ENCODE measurements around the gene DLG2. TPM values are rescaled to one million over a fixed set of nuclear protein-coding genes. Genes with fewer than 3 reads are reported as not detected.

Gene DLG2
- total and polyA plus RNA-seq, 3 experiments from 2014 or later = 0.81 to 1.5 (median 1.3) TPM

DNA sequence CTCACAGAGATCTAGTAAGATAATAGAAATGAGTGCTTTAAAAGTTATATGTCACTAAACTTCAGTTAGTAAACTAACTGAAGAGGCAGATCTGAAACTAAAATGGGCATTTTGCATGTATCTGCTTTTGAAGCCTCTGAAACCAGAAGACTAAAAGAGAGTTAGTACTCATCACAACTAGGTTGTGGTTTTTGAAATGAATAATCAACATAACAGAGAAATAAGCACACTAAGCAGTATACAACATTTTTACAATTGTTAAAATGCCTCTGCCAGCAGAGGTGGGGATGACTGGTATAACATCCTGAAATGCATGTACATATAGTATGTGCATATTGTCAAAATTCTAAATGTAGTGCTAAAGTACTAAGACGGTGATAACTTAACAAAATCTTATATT is 564.5 kb downstream of the DLG2 start:
- Mint-ChIP-seq H3K4me1 (no peaks in the 10 kb centered on the region), H3K27me3 (no peaks in the 10 kb centered on the region), H3K9me3 (peaks cover 7 to 27% (median 13%) of the 10 kb centered on the region in 5 donors), H3K27ac (no peak overlapping the region), H3K36me3 (no peaks in the 10 kb centered on the region), H3K4me3 (no peak overlapping the region)
- no peaks in the 10 kb centered on the region for H3K9me3 ChIP-seq (ENCODE audit: low read length)
- H3K27me3 ChIP-seq (ENCODE audit: insufficient read depth, low read length, poor library complexity, severe bottlenecking) = no peaks in the 10 kb centered on the region
- ChIA-PET POLR2A (no interaction called here), CTCF (no interaction called here)
- no peak overlapping the region for H3K4me3 ChIP-seq (ENCODE audit: low read length)
- H3K4me1 ChIP-seq (ENCODE audit: insufficient read depth, low read length) = no peaks in the 10 kb centered on the region
- DNase-seq = no peak
- H3K27ac ChIP-seq (ENCODE audit: low read depth, low read length) = no peak overlapping the region
- H3K36me3 ChIP-seq (ENCODE audit: insufficient read depth, low read length) = no peaks in the 10 kb centered on the region

DNA sequence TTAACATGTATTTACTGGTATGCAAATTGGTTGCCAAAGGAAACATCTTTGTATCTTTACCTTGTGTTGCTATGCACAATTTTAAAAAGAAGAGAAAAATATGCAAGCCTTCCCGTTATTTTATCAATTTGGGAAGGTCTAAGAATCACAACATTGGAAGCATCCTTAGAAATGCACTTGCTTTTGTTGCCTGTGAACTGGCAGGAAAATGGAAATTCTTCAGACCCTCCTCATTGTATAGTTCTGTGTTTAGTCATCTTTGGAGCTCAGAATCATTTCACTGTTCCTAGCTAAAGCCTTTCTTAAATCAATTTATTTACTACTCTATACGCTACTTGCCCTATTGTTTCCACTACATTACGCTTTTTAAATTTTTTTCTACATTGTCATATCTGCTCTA is 574.5 kb downstream of the DLG2 start:
- H3K4me1 ChIP-seq (ENCODE audit: insufficient read depth, low read length) = no peaks in the 10 kb centered on the region
- ChIA-PET CTCF (no interaction called here), POLR2A (no interaction called here)
- no peaks in the 10 kb centered on the region for H3K36me3 Mint-ChIP-seq
- H3K4me3 Mint-ChIP-seq = no peak overlapping the region
- no peak overlapping the region for H3K4me3 ChIP-seq (ENCODE audit: low read length)
- peaks cover 16 to 52% (median 22%) of the 10 kb centered on the region in 5 donors for H3K9me3 Mint-ChIP-seq
- H3K36me3 ChIP-seq (ENCODE audit: insufficient read depth, low read length) = no peaks in the 10 kb centered on the region
- no peak for DNase-seq
- no peaks in the 10 kb centered on the region for H3K27me3 ChIP-seq (ENCODE audit: insufficient read depth, low read length, poor library complexity, severe bottlenecking)
- H3K9me3 ChIP-seq (ENCODE audit: low read length) = no peaks in the 10 kb centered on the region
- H3K27ac Mint-ChIP-seq = no peak overlapping the region
- H3K4me1 Mint-ChIP-seq = no peaks in the 10 kb centered on the region
- H3K27ac ChIP-seq (ENCODE audit: low read depth, low read length) = no peak overlapping the region
- H3K27me3 Mint-ChIP-seq = no peaks in the 10 kb centered on the region

DNA sequence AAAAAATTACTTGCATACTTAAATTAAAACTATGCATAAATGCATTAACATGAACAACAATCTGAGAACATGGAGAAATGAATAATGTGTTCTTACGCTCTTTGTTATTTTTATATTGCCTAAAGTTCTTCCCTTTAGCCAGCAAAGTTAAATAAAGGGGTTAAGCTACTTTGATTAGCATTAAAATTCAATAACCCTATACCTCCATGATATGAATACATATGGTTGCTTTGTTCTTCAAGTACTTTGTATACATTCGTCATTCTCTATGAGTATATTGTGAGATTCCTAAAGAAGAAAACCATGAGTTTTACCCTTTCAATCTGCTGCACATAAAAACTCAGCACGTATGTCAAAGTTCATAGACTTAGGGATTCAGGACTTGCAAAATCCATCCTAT is 578.3 kb downstream of the DLG2 start:
- CTCF ChIA-PET = no interaction called here
- Histone ChIP-seq H3K4me3 (ENCODE audit: low read length) (no peak overlapping the region), H3K4me1 (ENCODE audit: insufficient read depth, low read length) (no peaks in the 10 kb centered on the region), H3K27ac (ENCODE audit: low read depth, low read length) (no peak overlapping the region), H3K36me3 (ENCODE audit: insufficient read depth, low read length) (no peaks in the 10 kb centered on the region), H3K27me3 (ENCODE audit: insufficient read depth, low read length, poor library complexity, severe bottlenecking) (no peaks in the 10 kb centered on the region), H3K9me3 (ENCODE audit: low read length) (no peaks in the 10 kb centered on the region)
- DNase-seq = no peak
- no peaks in the 10 kb centered on the region for H3K27me3 Mint-ChIP-seq
- POLR2A ChIA-PET = no interaction called here
- H3K9me3 Mint-ChIP-seq = peaks cover 14 to 57% (median 16%) of the 10 kb centered on the region in 5 donors
- no peaks in the 10 kb centered on the region for H3K4me1 Mint-ChIP-seq
- no peak overlapping the region for H3K27ac Mint-ChIP-seq
- no peaks in the 10 kb centered on the region for H3K36me3 Mint-ChIP-seq
- H3K4me3 Mint-ChIP-seq = no peak overlapping the region

DNA sequence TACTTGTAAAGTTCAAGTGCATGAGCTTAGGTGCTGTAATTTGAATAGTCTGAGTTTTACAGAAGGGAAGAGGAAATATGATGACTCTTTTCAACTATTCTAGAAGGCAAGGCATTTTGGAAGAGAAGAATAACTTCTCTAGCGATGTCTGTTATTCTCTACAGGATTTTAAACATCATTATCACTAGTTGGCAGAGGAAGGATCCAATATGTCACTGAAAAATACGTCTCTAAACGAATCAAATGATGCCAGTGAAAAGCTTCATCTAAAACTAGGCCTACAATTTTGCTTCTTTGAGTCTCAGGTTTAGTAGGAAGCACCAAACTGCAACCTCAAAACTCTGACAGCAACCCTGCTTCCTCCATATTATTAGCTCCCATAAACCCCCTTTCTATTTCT is 581.4 kb downstream of the DLG2 start:
- no peaks in the 10 kb centered on the region for H3K27me3 ChIP-seq (ENCODE audit: insufficient read depth, low read length, poor library complexity, severe bottlenecking)

GRCh38 chr11:85044911-85045310 is 582.2 kb downstream of the DLG2 start:
- Mint-ChIP-seq H3K9me3 (peaks cover 9 to 36% (median 15%) of the 10 kb centered on the region in 5 donors), H3K27me3 (no peaks in the 10 kb centered on the region), H3K4me1 (no peaks in the 10 kb centered on the region), H3K4me3 (no peak overlapping the region), H3K36me3 (no peaks in the 10 kb centered on the region), H3K27ac (no peak overlapping the region)
- Histone ChIP-seq H3K4me3 (ENCODE audit: low read length) (no peak overlapping the region), H3K27ac (ENCODE audit: low read depth, low read length) (no peak overlapping the region), H3K9me3 (ENCODE audit: low read length) (no peaks in the 10 kb centered on the region), H3K4me1 (ENCODE audit: insufficient read depth, low read length) (no peaks in the 10 kb centered on the region), H3K36me3 (ENCODE audit: insufficient read depth, low read length) (no peaks in the 10 kb centered on the region), H3K27me3 (ENCODE audit: insufficient read depth, low read length, poor library complexity, severe bottlenecking) (no peaks in the 10 kb centered on the region)
- CTCF ChIA-PET = no interaction called here
- no peak for DNase-seq
- POLR2A ChIA-PET = no interaction called here

More for the DNA sequence above, 581.4 kb downstream of the DLG2 start:
- no peak overlapping the region for H3K27ac ChIP-seq (ENCODE audit: low read depth, low read length)
- no peak overlapping the region for H3K27ac Mint-ChIP-seq
- no peak overlapping the region for H3K4me3 Mint-ChIP-seq
- H3K36me3 Mint-ChIP-seq = no peaks in the 10 kb centered on the region
- no peaks in the 10 kb centered on the region for H3K4me1 ChIP-seq (ENCODE audit: insufficient read depth, low read length)
- no peaks in the 10 kb centered on the region for H3K36me3 ChIP-seq (ENCODE audit: insufficient read depth, low read length)
- H3K27me3 Mint-ChIP-seq = no peaks in the 10 kb centered on the region
- no peak overlapping the region for H3K4me3 ChIP-seq (ENCODE audit: low read length)
- H3K9me3 ChIP-seq (ENCODE audit: low read length) = no peaks in the 10 kb centered on the region
- POLR2A ChIA-PET = no interaction called here
- H3K9me3 Mint-ChIP-seq = peaks cover 8 to 40% (median 19%) of the 10 kb centered on the region in 5 donors
- CTCF ChIA-PET = no interaction called here
- no peaks in the 10 kb centered on the region for H3K4me1 Mint-ChIP-seq
- DNase-seq = no peak

- no peaks in the 10 kb centered on the region for H3K36me3 Mint-ChIP-seq
- no peak overlapping the region for H3K27ac Mint-ChIP-seq
- ChIA-PET CTCF (no interaction called here), POLR2A (no interaction called here)
- H3K27ac ChIP-seq (ENCODE audit: low read depth, low read length) = no peak overlapping the region
- H3K9me3 Mint-ChIP-seq = peaks cover 18 to 54% (median 21%) of the 10 kb centered on the region in 5 donors
- no peaks in the 10 kb centered on the region for H3K4me1 ChIP-seq (ENCODE audit: insufficient read depth, low read length)
- H3K36me3 ChIP-seq (ENCODE audit: insufficient read depth, low read length) = no peaks in the 10 kb centered on the region
- H3K27me3 ChIP-seq (ENCODE audit: insufficient read depth, low read length, poor library complexity, severe bottlenecking) = no peaks in the 10 kb centered on the region
- no peaks in the 10 kb centered on the region for H3K9me3 ChIP-seq (ENCODE audit: low read length)
- DNase-seq = no peak
- H3K4me3 Mint-ChIP-seq = no peak overlapping the region
- no peak overlapping the region for H3K4me3 ChIP-seq (ENCODE audit: low read length)
- H3K4me1 Mint-ChIP-seq = no peaks in the 10 kb centered on the region
- H3K27me3 Mint-ChIP-seq = no peaks in the 10 kb centered on the region
Measured at GRCh38 chr11:85042361-85042760, 584.8 kb downstream of the DLG2 start.

DNA sequence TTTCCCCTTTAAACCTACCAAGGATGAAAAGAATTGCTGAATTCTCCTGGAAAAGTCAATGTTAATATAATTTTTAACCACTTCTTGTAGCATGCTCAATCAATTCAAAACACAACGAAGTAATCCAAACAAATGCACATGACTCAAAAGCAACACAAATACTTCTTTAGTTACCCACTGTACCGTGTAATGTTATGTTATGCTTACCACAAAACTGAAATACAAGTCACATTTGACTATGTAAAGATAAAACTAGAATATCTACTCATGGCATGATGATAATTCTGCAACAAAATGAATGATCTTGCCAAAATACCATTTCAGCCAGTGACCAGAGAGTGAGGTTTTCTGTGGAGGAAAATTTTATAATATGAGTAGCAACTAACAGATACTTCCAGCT is 587.0 kb downstream of the DLG2 start:
- no peak for DNase-seq
- Mint-ChIP-seq H3K4me3 (no peak overlapping the region), H3K36me3 (no peaks in the 10 kb centered on the region), H3K27me3 (no peaks in the 10 kb centered on the region), H3K4me1 (no peaks in the 10 kb centered on the region), H3K27ac (no peak overlapping the region), H3K9me3 (peaks cover 15 to 47% (median 26%) of the 10 kb centered on the region in 5 donors)
- CTCF ChIA-PET = no interaction called here
- no peaks in the 10 kb centered on the region for H3K36me3 ChIP-seq (ENCODE audit: insufficient read depth, low read length)
- H3K27me3 ChIP-seq (ENCODE audit: insufficient read depth, low read length, poor library complexity, severe bottlenecking) = no peaks in the 10 kb centered on the region
- no peaks in the 10 kb centered on the region for H3K9me3 ChIP-seq (ENCODE audit: low read length)
- POLR2A ChIA-PET = no interaction called here
- no peak overlapping the region for H3K4me3 ChIP-seq (ENCODE audit: low read length)
- H3K4me1 ChIP-seq (ENCODE audit: insufficient read depth, low read length) = no peaks in the 10 kb centered on the region
- H3K27ac ChIP-seq (ENCODE audit: low read depth, low read length) = no peak overlapping the region

- Mint-ChIP-seq H3K36me3 (no peaks in the 10 kb centered on the region), H3K4me3 (no peak overlapping the region), H3K27ac (no peak overlapping the region), H3K4me1 (no peaks in the 10 kb centered on the region), H3K27me3 (no peaks in the 10 kb centered on the region), H3K9me3 (peaks cover 17 to 28% (median 19%) of the 10 kb centered on the region in 5 donors)
- no peak overlapping the region for H3K4me3 ChIP-seq (ENCODE audit: low read length)
- no peaks in the 10 kb centered on the region for H3K36me3 ChIP-seq (ENCODE audit: insufficient read depth, low read length)
- no peaks in the 10 kb centered on the region for H3K4me1 ChIP-seq (ENCODE audit: insufficient read depth, low read length)
- H3K27me3 ChIP-seq (ENCODE audit: insufficient read depth, low read length, poor library complexity, severe bottlenecking) = no peaks in the 10 kb centered on the region
- no peak overlapping the region for H3K27ac ChIP-seq (ENCODE audit: low read depth, low read length)
- DNase-seq = no peak
- CTCF ChIA-PET = no interaction called here
- POLR2A ChIA-PET = no interaction called here
- no peaks in the 10 kb centered on the region for H3K9me3 ChIP-seq (ENCODE audit: low read length)
Measured at GRCh38 chr11:85029964-85030363, 597.2 kb downstream of the DLG2 start.
